Mesenteric fat pad (tissue), 1 donor: ENCODE measurements around the gene WNT8A. TPM values are rescaled to one million over a fixed set of nuclear protein-coding genes. Genes with fewer than 3 reads are reported as not detected.

Experiments
- DNase-seq: peaks from one replicate; pipeline ENCODE4 v3.0.0-alpha.2; 2020; ENCODE audit warnings: low spot score
- total RNA-seq: library from RNA; stranded (reverse); fragmentation: NEBNext Ultra II Directional; extraction: Animal tissue kit (Norgen Biotek cat#: 25700); gene quantifications from one replicate; pipeline ENCODE4 v1.2.1, GENCODE V29; 2021
- donor health status: DM: yes; HTN: yes; CAD: no.

Gene WNT8A
- total RNA-seq, 1 donor from 2014 or later, result not detected

DNA sequence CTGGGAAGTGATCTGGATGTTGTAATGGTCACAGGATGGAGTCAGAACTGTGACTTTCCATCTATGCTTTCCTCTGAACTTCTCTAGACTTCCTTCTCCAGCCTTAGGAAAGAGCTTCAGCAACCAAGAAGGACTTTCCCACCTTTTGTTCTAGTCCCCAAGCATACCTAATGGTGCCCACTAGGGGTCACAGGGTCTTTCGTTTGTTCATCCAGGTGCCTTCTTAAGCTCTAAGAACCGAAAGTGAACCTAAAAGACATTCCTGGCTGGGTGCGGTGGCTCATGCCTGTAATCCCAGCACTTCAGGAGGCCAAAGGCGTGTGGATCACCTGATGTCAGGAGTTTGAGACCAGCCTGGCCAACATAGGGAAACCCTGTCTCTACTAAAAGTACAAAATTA, 1.8 kb upstream of the WNT8A start:
- no peak for DNase-seq

DNA sequence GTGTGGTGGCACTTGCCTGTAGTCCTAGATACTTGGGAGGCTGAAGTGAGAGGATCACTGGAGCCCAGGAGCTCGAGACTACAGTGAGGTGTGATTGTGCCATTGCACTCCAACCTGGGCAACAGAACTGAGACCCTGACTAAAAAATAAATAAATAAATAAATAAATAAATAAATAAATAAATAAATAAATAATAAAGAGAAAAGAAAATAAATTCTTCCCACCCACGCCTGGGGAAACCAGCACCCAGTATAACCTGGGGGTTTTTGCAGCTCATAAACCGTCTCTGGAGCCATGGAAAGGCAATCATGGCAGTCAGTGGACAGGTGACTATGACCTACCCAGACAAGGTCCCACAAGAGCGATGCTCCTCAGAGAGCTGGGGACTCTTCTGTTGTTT, 7.9 kb downstream of the WNT8A start:
- DNase-seq, result no peak

DNA sequence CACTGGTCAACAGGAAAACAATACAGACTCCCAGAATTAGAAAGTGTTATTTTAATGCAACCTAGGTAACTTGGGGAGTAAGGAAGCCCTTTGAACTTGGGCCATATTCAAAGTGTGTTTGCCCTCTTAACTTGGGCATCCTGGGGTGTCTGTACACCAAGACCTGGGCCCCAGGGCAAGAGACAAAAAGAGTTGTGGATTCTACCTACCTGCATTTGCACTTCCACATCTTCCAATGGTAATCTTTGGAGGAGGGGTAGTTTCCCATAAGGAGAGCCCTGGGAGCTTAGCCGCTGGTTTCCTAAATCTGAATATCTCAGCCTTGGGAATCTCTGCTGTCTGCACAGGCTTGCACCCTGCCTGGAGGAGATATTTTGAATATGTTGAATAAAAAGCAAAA, 8.5 kb downstream of the WNT8A start:
- no peak for DNase-seq

DNA sequence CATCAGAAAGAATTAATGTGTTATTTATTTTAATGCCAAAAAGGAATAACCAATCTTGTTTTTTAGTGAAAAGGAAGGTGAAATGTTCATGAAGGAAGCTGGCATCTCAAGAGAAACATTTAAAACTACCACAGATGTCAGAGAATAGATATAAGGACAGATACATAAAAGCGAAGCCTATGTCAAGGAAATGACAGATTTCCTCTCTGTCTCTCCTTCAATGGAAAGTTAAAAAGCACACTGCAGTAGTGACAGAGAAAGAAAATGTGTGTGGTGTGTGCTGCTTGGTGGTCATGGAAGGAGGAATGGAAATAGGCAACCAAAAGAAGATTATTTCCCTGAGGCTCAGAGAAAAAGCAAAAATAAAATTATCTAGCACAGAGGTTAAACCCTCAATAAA, 9.2 kb downstream of the WNT8A start:
- DNase-seq, result no peak

DNA sequence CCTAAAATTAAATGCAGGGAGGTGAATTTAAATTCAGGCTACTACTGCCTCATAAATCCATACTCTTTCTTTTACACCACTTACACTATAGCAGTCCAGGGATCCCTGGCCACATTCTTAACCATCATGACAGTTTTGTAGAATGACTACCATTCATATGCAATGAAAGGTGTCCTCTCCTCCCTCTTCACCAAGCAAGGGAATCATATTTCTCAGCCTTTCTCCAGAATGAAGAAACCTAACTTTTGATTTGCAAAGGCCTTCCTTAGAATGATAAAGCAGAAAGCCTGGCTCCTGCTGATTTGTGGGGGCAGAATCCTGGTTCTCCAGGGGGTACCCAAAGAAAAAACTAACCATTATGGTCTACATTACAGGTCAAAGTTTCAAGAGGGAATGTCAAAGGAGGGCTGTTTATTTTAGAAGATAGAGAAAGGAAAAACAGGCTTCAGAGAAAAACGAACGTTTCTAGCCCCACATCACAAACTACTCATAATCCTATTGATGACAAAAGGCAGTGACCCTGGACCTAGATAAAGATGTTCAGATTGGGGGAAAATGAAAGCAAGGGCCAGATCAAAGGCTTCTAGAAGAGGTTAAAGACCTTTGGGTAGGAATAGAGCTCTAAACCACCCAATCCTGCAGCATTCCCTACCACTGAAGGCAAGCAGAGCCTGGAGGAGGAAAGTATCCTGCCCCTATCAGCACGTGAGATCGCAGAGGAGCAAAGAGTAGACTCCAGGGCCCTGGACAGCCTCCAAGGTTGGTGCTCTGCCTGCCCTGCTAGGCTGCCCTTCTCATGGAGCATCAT, 11.5 kb downstream of the WNT8A start:
- DNase-seq, result no peak

DNA sequence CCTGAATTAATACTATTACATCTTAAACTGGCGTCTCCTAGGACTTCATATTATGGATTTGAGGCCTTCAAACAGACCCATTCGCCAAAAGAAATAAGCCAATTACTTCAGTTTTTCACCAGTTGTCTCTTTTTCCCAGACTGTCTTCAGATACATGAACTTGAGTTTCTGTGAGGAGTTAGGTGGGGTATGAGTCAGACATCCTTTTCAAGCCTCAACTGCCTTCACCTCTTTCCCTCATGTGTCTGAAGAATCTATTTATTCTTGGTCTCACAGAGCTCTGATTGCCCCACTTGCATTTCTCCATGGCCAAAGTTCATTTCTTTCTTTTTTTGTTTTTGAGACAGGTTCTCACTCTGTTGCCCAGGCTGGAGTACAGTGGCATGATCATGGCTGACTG, 12.5 kb downstream of the WNT8A start:
- no peak for DNase-seq

DNA sequence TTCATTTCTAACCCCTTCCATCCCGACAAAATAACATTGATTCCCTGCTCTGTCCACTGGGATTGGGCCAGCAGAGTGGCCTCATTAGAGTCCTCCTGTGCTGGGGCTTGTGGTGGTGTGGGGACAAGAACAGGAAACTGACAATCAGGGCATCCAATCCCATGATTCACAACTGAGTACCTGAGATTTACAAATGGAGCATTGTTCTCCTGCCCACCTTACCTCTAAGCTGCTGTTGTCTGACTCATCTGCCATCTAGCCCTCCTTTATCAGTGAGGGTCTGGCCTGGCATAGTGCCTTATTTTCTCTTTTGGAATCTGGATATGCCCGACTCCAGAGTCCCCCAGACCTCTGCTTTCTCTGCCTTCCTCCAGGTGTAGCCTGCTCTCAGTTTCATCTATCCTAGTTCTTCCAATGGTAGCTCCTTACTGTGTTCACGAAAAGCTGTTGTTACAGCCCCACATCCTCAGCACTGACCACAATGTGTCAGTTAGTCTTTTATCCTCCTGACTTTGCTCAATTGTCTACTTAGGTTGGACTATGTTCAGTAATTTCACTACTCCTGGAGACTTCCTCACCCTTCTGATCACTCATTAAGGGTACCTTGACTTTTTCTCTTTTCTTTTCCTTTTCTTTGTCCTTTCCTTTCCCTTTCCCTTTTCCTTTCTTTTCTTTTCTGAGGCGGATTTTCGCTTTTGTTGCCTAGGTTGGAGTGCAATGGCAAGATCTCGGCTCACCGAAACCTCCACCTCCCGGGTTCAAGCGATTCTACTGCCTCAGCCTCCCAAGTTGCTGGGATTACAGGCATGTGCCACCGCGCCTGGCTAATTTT, 13.4 kb downstream of the WNT8A start:
- DNase-seq, result no peak

DNA sequence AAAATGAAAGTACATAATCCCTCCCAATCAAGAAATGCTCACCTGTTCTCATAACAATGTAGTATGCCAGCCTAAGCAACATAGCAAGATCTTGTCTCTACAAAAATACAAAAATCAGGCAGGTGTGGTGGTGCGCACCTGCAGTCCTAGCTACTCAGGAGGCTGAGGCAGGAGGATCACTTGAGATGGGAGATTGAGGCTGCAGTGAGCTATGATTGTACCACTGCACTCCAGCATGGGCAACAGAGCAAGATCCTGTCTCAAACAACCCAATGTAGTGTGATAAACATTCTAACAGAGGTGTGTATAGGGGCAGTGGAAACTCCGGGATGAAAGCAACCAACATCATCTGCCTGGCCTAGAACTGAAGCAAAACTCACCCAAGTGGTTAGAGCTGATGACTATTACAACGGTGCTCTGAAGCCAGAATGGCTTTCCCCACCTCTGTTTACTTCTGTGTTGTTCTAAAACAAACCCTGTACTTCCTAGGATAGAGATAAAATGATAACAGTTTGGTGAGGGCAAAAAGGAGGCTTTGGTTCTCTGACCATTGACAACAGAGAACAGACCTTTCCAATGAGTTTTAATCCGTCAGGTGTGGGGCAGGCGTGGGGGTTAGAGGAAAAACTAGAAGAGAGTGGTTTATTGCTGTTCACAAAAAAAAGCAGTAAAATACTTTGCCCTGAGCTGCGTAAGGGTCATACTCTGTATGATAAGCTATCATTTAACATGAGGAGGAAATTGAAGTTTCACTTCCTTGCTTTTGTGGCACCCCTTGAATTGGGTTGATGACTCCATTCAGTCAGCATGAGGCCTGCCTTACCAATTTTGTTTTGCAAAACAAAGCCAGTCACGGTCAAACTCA, 18.9 kb downstream of the WNT8A start:
- peak; percentile 16 for DNase-seq

DNA sequence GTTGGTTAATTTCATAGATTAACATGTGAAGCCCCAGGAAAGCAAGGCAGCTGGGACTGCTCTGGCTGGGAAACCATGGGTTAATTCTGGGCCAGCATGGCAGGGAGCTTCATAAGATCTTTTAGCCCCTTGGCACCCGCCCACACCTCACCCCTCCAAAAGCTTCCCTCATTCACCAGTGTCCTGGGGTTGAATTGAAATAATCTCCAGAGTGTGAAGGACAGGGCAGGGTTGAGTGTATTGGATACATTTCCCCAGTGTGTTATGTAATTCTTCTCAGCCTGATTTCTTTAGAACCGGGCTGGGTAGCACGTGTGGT, 19.4 kb downstream of the WNT8A start:
- DNase-seq, result no peak

DNA sequence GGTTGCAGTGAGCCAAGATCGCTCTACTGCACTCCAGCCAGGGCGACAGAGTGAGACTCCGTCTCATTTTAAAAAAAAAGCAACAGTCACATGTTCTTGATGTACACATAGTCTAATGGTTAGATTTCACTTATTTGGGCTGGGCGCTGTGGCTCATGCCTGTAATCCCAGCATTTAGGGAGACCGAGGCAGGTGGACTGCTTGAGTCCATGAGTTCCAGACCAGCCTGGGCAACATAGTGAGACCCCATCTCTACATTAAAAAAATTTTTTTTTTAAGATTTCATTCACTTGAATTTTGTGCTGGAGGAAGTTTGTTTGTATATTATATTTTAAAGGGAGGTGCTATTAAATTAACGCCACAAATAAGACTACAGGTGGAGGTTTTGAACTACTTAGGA, 21.9 kb downstream of the WNT8A start:
- DNase-seq, result no peak

DNA sequence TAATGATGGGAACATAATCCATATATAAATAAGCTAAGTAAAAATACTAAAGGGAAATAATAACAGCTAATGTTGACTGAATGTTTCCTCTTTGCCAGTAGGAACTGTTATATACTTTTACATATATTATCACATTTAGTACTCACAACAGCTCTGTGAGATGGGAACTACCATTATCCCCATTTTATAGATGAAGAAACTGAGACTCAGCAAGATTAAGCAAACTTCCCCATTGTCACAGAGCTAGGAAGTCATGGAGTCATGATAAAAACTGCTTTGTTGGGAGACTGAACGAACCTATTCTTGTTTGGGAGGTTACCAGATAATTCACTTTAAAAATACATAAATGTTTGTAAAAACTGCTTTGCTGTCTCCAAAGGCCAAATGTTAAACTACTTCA, 23.4 kb downstream of the WNT8A start:
- no peak for DNase-seq

DNA sequence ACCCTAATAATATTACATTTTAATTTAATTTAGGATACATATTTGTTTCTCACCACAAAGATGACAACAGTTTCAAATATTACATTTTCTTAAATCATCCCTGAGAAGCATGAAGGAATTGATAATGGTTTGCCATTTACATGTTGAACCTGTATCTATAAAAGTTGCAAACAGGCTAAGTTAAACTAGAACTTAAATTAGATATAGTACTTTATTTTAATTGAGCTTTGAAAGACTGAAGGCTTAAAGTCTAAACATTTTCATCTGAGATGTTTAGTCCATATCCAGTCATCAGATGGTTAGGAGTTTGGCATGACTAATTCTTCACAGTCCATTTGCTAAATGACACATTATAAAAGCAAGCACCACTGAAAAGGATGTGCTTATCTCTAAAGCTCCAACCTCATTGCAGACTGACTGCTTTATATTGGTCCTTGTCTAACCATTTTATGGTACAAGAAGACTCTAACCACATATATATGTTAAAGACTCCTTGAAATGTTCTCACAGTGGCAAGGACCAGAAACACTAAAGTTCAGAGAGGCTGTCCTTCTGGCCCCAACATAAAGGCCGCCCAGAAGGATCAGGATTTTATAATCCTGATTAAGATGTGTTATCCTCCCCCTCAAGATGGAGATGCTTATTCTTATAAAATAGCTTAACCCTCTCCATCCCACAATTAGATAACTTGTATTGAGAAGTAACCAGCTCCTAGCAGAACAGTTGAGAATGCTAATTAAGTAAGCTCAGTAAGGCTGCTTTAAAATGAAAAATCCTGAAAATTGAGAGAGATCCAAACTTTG, 25.8 kb downstream of the WNT8A start:
- DNase-seq, result no peak

DNA sequence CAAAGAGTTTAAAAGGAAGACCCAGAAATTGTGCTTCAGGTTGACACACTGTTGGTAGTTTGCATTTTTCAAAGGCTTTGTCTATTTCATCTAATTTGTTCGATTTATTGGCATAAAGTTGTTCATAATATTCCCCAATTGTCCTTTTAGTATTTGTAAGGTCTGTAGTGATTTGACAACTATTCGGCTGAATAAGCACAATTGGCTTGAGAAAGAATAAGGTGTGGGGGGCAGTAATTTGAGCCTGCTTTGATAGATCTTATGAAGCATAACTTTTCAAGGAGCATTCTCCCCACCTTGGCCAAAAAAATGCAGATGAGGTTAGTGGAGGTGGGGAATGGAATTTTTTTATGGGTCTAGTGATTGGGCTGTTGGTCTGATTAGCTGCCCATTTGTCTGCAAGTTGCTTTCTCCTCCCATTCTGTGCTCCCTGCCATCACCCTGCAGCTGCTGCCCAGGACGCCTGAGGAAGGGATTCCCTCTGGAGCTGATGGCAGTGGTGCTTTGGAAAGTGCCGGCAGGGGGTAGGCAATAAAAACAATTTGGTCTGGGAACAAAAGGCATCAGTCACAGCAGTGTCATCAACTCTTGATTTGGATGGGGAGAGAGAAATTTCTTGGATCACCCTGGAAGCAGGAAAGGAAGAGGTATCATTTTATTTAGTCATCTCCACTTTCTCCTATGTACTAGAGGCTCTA, 26.6 kb downstream of the WNT8A start:
- DNase-seq, result no peak

DNA sequence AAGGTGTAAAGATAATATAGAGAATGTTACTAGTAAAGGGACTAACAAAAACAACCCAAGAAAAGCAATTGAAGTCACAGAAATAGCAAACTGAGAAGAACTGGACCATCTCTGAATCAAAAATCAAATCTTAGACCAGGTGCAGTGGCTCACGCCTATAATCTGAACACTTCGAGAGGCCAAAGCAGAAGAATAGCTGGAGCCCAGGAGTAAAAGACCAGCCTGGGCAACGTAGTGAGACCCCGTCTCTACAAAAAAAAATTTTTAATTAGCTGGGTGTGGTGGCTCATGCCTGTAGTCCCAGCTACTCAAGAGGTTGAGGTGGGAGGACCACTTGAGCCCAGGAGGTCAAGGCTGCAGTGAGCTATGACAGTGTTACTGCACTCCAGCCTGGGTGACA, 27.3 kb downstream of the WNT8A start:
- DNase-seq, result no peak

DNA sequence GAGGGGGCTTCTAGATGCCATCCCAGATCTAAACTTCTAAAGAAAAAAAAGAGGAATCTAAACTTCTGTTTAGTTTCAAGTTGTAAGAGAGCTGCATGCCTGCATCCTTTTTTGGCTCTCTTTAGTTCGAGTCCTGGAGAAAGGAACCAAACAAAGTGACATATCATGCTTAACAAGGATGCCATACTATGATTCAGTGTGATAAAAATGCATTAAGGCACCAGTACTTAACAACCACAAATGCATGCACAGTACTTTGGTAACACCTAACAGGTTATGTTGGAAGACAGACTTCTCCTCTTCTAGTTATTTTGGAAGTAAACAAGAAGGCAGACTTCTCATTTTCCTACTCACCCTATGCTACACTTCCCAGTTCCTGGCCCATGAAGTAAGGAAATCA, 28.1 kb downstream of the WNT8A start:
- DNase-seq, result no peak

DNA sequence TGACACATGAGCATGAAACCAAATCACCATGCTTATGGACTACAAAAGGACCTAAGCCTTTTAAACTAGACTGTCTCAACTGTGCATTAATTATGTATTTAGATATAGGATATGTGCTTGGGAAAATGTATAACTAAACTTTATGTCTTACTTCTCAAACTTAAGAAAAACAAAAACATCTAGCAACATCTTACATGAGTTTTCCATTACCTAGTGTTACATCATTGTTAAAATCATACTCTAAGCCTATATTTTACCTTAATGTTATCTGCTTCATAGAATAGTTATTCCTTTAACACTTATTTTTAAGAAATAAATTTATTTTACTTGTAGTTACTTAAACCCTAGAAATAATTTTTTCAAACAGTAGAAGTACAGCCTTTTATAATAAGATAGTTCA, 31.4 kb downstream of the WNT8A start:
- no peak for DNase-seq

DNA sequence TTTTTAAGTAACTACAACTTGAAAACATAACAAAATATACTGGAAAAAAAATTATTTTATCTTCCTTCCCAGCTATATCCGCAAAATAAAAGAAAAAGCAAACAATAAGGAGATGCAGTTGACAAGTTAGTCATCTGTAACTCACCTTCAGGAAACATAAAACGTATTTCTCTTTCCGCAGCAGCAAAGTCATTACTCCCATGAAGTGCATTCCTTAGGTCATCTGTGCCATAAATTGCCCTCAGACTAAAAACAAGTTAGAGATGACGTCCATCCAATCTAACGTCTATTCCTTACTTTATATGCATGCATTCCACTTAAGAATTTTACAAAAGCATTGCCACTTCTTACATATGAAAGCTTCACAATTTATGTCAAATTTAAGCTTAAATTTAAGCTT, 44.5 kb downstream of the WNT8A start:
- no peak for DNase-seq

DNA sequence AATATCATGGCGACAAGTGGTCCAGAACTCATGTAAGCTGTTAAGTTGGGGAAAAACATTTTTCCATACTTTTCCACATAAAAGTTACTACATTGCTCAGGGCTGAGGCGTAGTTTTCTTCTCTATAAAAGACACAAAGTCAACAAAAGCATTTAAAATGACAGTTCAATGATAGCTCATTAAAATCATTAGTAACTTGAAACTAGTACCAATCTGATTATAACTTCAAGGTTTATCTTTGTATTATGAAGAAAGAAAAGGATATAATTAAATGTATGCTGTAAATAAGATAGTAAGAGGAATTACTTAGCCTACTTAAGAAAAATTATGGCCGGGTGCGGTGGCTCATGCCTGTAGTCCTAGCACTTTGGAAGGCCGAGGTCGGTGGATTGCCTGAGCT, 45.5 kb downstream of the WNT8A start:
- no peak for DNase-seq

DNA sequence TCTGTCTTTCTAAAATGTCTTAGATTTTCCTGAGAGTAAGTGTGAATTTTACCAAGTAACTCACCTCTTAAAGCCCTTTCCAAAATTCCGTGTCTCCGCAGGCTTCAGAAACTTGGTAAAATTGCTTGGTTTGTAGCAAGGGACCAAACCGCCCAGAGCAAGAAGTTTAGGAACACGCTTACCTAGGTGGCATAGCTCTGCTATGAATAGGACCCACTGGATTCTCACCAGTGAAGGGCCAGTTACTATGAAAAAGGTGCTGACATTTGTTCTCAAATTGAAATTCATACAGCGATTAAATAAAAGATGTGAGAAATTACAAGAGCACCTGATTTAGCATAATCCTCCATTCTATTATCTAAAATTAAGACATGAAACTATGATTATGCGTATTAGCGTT, 48.7 kb downstream of the WNT8A start:
- no peak for DNase-seq

DNA sequence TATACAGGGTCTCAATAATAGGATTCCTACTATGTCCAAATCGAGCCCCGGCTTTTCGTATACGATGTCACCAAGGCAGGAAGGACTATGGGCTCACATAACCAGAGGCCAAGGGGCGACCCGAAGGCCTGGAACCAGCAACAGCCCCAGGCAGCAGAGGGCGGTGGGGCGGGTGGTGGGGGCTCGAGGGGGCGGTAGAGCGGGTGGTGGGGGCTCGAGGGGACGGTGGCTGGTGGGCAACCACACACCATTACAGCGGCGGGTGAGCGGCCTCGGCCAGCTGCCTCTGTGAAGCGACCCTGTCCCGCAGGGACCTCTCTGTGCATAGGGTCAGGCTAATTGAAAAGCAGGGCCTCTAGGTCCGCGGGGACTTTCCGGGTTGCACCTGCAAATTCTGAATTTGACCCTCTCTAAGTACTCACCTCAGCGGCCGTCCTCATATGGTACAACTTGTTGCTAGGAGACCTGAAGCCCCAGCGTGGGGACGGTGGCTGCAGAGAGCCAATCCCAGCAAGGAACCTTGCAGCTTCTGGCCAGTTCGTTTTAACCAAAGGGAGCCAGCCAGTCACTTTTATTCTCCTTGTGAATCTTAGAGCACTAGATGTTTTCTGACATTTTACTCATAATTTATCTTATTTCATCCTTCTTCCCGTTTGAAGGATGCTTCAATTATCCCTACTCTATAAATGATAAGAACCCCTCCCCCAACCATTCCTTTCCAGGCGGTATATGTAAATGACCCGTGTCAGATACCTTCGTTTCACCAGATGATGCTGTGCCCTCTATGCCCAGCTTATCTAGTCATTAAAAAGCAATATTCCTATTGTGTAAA, 55.3 kb downstream of the WNT8A start, which contains the start of gene NME5:
Gene NME5, minus strand, starts transcription at position 480 of the 832 bp plus-strand sequence. CDS start 648 bp downstream, outside the sequence.
- DNase-seq, result no peak
